Hematopoietic multipotent progenitor cell treated with erythropoietin and hydrocortisone succinate and interleukin-3 and kit ligand, for 6 days (in vitro differentiated cells): Measurements from ENCODE around the gene HS3ST3B1.
A peak's percentile ranks its signal among the peaks of the same experiment; 100 is the strongest.

Experiments used
- DNase-seq: peaks from one replicate; pipeline ENCODE4 v3.0.0-alpha.2; 2015

Gene HS3ST3B1

GRCh38 chr17:14321476-14321949, 20.6 kb downstream of the HS3ST3B1 start:
- no peak for DNase-seq

DNA sequence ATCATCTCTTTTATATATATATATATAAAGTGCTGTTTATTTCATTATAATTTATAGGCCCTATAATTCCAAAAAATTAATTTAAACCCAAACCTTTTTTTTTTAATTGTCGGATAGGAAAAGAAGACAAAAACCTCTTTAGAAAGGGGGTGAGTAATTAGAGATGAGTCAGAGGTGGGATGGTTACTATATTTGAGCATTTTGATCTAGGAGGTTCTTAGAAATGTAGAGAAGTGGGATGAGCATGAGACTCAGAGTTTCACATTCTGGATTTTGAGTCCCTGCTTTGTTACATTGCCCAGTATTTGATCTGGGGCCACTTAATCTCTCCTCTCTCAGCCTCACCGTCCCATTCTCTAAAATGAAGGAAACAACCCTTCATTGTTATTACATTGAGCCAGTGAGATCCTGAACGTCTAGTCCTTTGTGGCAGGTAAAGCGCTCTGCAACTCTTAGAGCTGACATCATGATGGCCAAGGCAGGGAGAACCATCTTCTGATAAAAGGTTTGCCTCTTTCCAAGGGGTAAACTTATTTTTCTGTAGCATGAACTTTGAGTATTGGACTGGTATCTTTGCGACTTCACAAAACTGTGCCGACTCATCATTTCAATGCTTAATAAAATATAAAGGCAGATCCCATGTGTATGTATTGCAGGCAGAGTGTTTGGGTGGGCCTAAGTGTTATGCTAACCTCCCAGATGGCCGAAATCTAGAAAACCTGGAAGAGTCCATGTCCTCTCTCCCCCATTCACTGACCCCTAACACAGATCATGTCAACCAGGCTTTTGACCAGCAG, 21.3 kb downstream of the HS3ST3B1 start:
- no peak for DNase-seq

DNA sequence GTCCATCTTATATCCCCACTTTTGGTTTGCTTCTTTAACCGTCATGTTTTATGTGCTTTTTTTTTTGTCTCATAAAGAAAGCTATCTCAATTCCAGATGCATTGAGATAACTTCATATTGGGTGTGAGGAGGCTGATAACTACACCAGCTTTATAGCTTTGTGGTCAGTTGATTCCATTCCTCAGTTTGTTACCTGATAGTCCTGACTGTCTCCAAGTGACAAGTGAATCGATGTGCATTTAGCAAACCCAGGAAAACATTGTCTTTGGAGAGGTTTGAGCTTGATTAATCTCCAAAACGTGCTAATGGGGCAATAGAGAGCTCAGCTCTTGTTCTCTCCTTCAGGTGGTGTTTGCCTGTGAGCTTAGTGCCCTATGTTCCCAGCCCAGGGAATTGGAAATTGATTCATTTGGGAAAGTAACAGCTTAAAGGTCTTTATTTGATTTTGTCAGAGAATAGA, 22.7 kb downstream of the HS3ST3B1 start:
- DNase-seq, result no peak

DNA sequence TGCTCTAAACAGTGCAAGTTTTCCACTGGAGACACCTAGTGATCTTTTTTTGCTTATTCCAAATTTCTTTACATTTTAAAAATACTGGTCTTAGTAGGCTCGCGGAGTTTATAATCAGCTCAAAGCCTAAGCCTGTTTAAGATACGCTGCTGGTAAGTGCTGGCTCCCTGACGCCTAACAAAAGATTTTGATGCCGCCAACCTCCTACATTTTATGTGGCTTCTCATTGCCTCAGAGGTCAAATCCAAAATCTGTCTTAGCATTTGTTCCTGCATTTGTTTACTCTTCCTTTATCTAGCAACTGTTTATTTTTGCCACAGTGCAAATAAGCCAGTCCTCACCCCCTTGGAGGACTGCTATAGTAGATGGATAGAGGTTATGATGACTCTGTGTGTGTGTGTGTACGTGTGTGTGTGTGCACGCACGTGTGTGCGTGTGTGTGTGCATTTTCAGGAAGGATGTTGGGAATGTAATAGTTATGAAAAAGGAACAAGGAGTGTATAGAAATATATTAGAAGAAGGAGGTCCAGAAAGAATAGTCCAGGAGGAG, 24.8 kb downstream of the HS3ST3B1 start:
- no peak for DNase-seq

DNA sequence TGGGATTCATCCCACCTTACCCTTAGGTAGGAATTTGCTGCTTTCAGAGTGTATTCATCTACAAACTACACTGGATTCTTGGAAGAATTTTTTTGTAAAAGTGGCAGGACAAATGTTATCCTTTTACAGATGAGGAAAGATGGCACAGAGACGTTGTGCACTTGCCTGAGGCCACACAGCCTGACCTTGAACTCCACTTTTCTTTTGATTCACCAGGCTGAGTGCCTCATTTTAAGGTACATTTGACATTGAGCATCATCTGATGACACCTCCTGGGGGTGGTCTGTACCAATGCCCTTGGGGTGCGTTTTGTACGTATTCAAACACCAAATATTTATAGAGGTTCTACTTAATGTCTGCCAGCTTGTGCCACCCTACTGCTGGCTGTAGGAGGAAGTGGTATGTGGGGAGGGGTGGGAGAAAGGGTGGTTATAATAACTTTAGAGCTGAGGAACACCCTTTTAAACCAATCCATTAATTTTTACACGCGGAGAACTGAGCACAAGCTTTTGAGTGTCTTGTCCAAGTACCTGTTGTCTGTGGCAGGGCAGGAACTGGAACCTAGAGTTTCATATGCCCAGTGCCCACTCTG, 29.1 kb downstream of the HS3ST3B1 start:
- DNase-seq, result no peak

DNA sequence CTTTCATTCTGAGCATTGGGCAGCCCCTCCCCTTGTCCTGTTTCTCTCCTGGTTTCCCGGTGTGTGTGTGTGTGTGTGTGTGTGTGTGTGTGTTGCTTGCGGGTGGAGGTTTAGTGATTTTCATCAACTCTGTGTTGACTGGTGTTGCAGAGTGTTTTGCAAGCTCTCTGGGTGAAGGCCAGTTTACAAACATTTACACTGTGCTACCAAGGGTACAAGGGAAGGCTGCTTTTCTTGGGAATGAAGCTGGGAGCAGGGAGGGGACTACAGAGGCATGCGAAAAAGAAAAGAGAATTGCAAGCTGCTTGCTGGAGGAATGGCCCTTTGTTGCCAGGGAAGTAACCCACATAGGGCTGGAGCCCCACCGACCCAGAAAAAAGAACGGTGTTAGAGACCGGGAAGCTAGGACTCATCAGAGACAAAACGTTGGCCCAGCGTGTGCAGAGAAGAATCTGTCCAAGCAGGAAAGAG, 29.6 kb downstream of the HS3ST3B1 start:
- DNase-seq, result no peak

- peak; percentile 20 for DNase-seq
Observed at GRCh38 chr17:14331225-14331981, 30.5 kb downstream of the HS3ST3B1 start.

- no peak for DNase-seq
Observed at GRCh38 chr17:14331982-14332298, 31.1 kb downstream of the HS3ST3B1 start.

- no peak for DNase-seq
Observed at GRCh38 chr17:14332331-14332730, 31.4 kb downstream of the HS3ST3B1 start.

GRCh38 chr17:14333506-14333905, 32.6 kb downstream of the HS3ST3B1 start:
- no peak for DNase-seq

DNA sequence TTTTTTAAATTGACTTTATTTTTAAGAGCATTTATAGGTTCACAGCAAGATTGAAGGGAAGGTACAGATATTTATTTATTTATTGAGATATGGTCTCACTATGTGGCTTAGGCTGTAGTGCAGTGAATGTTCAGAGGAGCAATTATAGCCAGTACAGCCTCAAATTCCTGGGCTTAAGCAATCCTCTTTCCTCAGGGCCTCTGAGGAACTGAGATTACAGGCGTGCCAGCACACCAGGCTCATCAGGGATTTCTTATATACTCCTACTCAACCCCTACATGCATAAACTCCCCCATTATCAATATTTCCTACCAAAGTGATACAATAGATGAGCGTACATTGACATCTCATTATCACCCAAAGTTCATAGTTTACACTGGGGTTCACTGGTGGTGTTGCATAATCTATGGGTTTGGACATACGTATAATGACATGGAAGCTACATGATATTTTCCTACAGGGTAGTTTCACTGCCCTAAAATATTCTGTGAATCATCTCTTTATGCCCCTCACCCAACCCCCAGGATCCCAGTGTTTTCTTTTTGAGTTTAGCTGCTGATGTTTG, 33.5 kb downstream of the HS3ST3B1 start:
- no peak for DNase-seq

DNA sequence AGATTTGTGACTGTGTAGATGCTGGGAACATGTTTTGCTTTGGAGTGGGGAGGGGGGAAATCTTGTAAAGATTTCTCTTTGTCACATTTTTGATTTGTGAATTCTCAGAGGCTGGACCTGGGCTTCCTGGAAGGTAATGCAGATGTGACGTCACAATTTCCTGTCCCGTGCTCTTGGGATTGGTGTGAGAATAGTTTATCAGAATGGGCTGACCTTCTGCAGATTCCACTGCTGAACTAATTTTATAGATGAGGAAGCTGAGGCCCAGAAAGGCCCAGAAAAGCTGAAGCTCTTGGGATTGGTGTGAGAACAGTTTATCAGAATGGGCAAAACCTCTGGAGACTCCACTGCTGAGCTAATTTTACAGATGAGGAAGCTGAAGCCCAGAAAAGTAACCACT, 34.0 kb downstream of the HS3ST3B1 start:
- no peak for DNase-seq

DNA sequence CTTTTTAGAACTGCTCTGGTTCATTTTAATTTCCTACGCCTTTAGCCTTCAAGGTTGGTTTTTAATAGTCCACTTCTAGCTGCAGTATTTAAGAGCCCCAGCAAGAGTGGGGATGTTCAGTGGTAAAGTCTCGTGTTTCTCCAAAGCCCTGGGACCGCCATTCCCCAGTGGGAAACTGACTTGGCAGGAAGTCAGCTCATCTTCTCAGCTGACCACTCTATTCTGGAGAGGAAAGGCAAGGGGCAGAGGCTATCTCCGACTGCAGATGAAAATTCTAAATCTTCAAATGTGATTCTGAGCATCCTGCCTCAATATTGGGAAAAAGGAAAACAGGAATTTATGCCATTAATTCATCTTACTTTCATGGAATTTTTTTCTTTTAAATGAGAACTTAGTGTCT, 35.5 kb downstream of the HS3ST3B1 start:
- no peak for DNase-seq

- DNase-seq, result no peak
Observed at GRCh38 chr17:14337596-14338079, 36.8 kb downstream of the HS3ST3B1 start.

GRCh38 chr17:14340857-14341754, 40.2 kb downstream of the HS3ST3B1 start:
- no peak for DNase-seq

GRCh38 chr17:14341866-14342265, 41.0 kb downstream of the HS3ST3B1 start:
- no peak for DNase-seq

DNA sequence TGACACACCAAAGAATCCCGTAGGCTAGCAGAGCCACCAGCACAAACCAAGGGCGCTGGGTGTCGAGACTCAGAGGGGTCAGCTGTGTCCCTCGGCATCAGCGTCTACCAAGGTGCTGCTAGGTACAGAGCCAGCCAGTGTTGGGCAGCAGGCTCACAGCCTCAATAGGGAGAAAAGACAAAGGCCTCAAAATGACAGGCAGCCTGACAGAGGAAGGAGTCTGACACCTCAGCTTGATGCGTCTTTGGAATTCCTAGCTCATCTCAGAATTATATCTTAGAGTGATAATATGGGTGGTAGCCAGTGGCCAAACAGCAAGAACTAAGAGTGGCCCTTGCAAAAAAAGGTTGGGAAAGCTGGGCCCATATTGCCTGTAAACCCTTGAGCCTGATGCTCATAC, 45.9 kb downstream of the HS3ST3B1 start:
- no peak for DNase-seq

DNA sequence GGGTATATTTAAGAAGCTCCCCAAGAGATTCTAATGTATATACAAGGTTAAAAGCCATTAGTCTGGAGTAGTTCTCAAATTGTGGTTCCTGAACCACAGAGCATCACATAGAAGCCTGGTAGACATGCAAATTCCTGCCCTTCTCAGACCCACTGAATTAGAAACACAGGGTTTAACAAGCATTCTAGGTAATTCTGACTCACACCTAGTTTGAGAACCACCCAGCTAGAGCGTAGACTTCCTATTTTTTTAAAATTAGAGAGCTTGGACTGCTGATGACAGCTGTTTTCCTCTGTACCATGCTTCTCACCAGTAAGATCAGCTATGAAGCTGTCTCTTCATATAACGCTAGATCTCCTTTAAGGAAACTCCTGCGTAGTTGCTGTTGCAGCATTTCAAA, 50.6 kb downstream of the HS3ST3B1 start:
- no peak for DNase-seq

DNA sequence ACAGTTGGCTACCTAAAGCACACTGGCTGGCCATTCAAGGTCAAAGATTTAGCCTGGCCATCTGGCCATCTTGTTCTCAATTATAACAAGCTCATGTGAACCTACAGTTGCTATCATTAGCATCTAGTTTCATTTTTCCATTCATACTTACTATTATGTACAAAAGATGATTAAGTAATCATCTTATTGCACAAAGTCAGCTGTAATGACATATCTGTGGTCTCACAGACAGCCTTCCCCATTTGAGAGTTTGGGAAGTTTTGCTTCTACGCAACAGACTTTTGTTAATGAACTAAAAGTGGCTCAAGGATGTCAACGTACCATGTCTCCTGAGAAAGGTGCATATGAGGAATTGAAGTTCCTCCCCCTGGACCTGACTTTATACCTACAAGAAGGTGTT, 51.3 kb downstream of the HS3ST3B1 start:
- DNase-seq, result peak; percentile 58

DNA sequence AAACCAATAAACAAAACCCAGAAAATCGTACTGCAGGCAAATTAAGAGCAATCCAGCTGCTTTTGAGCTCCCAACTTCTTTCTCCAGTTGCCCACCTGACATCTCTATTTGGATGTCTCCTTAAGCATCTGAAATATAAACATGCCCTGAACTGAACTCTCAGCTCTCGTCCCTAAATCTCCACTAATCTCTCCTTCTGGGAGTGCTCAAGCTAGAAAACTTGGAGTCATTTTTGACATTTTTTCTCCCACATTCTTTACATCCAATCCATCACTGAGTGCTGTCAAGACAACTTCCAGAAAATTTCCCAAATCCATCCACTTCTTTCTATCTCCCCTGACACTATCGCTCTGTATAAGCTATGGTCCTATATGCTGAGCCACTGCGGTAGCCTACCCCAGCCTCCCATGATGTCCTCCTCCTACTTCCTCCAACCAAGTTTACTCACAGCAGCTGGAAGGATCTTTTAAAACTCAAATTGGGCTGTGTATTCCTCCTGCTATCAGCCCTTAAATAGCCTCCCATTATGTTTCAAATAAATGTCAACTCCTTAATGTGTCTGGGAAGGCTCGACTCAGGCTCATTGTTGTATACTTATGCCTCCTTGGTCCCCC, 53.1 kb downstream of the HS3ST3B1 start:
- DNase-seq, result no peak

GRCh38 chr17:14354807-14355206, 53.9 kb downstream of the HS3ST3B1 start:
- no peak for DNase-seq
